Measurements from ENCODE around the gene NEGR1.

- TF ChIP-seq POLR2A (IDR thresholded peaks at IDR 0.05; ENCODE audit: low read depth) (no peak), EP300 (IDR thresholded peaks at IDR 0.05) (no peak), CTCF (IDR thresholded peaks at IDR 0.05) (no peak)
These were observed 704.7 kb downstream of the NEGR1 start for GRCh38 chr1:71577451-71578131.
